Measurements from ENCODE around the gene PCDH12. TPM values are rescaled to one million over a fixed set of nuclear protein-coding genes. Genes with fewer than 3 reads are reported as not detected.

The PCDH12 gene
- total RNA-seq, 1 experiment from 2014 or later = not detected

- no TSS peak for BruUV-seq (replicated peaks)
- peak; percentile 88 for DNase-seq (ENCODE audit: unreplicated experiment)
- TF ChIP-seq CTCF (IDR thresholded peaks at IDR 0.05; ENCODE audit: unreplicated experiment) = no peak
- ChIA-PET POLR2A (interaction anchor here (0.5 to 5.1 kb wide), 11 partner anchors 11 to 274 kb away, joined by 3 to 31 read pairs (median 4); partner anchors contain the start of genes DELE1, HDAC3, RELL2 and RNF14), CTCF (interaction anchor here (0.6 to 4.0 kb wide), 6 partner anchors 12 to 512 kb away, joined by 3 to 32 read pairs (median 4); partner anchors contain the start of gene DELE1)
- no peaks in the 10 kb centered on the region for H3K36me3 Mint-ChIP-seq (ENCODE audit: insufficient read depth, unreplicated experiment)
- H3K9me3 Mint-ChIP-seq (ENCODE audit: unreplicated experiment) = peaks cover 8% of the 10 kb centered on the region
- no peak overlapping the region for H3K27ac Mint-ChIP-seq (ENCODE audit: low read depth, unreplicated experiment)
- no peak overlapping the region for H3K4me3 Mint-ChIP-seq (ENCODE audit: unreplicated experiment)
- intact Hi-C loops (cut with micrococcal nuclease) = no loop called here
- H3K27me3 Mint-ChIP-seq (ENCODE audit: insufficient read depth, unreplicated experiment) = no peaks in the 10 kb centered on the region
- peaks cover 16% of the 10 kb centered on the region for H3K4me1 Mint-ChIP-seq (ENCODE audit: insufficient read depth, unreplicated experiment)
These were observed 47.7 kb downstream of the PCDH12 start for GRCh38 chr5:141910271-141910673.

GRCh38 chr5:141909212-141909611 is 48.8 kb downstream of the PCDH12 start:
- ChIA-PET POLR2A (interaction anchor here (0.6 to 5.1 kb wide), 5 partner anchors 10 to 266 kb away, joined by 3 to 31 read pairs (median 6); partner anchors contain the start of genes DELE1 and RNF14), CTCF (interaction anchor here (0.6 to 4.0 kb wide), 8 partner anchors 13 to 386 kb away, joined by 3 to 32 read pairs (median 3); partner anchors contain the start of gene DELE1)
- H3K36me3 Mint-ChIP-seq (ENCODE audit: insufficient read depth, unreplicated experiment) = no peaks in the 10 kb centered on the region
- no TSS peak for BruUV-seq (replicated peaks)
- TF ChIP-seq CTCF (IDR thresholded peaks at IDR 0.05; ENCODE audit: unreplicated experiment) = no peak
- no peak for DNase-seq (ENCODE audit: unreplicated experiment)
- H3K4me1 Mint-ChIP-seq (ENCODE audit: insufficient read depth, unreplicated experiment) = peaks cover 16% of the 10 kb centered on the region
- peaks cover 8% of the 10 kb centered on the region for H3K9me3 Mint-ChIP-seq (ENCODE audit: unreplicated experiment)
- H3K27me3 Mint-ChIP-seq (ENCODE audit: insufficient read depth, unreplicated experiment) = no peaks in the 10 kb centered on the region
- no peak overlapping the region for H3K27ac Mint-ChIP-seq (ENCODE audit: low read depth, unreplicated experiment)
- intact Hi-C loops (cut with micrococcal nuclease) = no loop called here
- no peak overlapping the region for H3K4me3 Mint-ChIP-seq (ENCODE audit: unreplicated experiment)

- Mint-ChIP-seq H3K4me3 (ENCODE audit: unreplicated experiment) (no peak overlapping the region), H3K36me3 (ENCODE audit: insufficient read depth, unreplicated experiment) (no peaks in the 10 kb centered on the region), H3K27me3 (ENCODE audit: insufficient read depth, unreplicated experiment) (no peaks in the 10 kb centered on the region), H3K9me3 (ENCODE audit: unreplicated experiment) (peaks cover 8% of the 10 kb centered on the region), H3K4me1 (ENCODE audit: insufficient read depth, unreplicated experiment) (peaks cover 16% of the 10 kb centered on the region), H3K27ac (ENCODE audit: low read depth, unreplicated experiment) (no peak overlapping the region)
- peak; percentile 37 for DNase-seq (ENCODE audit: unreplicated experiment)
- TF ChIP-seq CTCF (IDR thresholded peaks at IDR 0.05; ENCODE audit: unreplicated experiment) = no peak
- ChIA-PET CTCF (interaction anchor here (0.6 to 4.0 kb wide), 6 partner anchors 14 to 221 kb away, joined by 3 to 32 read pairs (median 3); partner anchors contain the start of gene DELE1), POLR2A (interaction anchor here (0.6 to 5.1 kb wide), 3 partner anchors 13 to 266 kb away, joined by 3 to 31 read pairs (median 6); partner anchors contain the start of gene DELE1)
- BruUV-seq (replicated peaks) = no TSS peak
- intact Hi-C loops (cut with micrococcal nuclease) = no loop called here
These were observed 49.2 kb downstream of the PCDH12 start for GRCh38 chr5:141908796-141909195.

GRCh38 chr5:141906972-141907371 is 51.0 kb downstream of the PCDH12 start:
- ChIA-PET POLR2A (interaction anchor here (0.7 to 1.5 kb wide), 4 partner anchors 10 to 194 kb away, joined by 3 to 7 read pairs (median 4); partner anchors contain the start of gene DELE1), CTCF (interaction anchor here (0.8 to 4.4 kb wide), 6 partner anchors 17 to 255 kb away, joined by 3 to 41 read pairs (median 6); partner anchors contain the start of genes FCHSD1 and PCDH1)
- no peak for DNase-seq (ENCODE audit: unreplicated experiment)
- peaks cover 16% of the 10 kb centered on the region for H3K4me1 Mint-ChIP-seq (ENCODE audit: insufficient read depth, unreplicated experiment)
- TF ChIP-seq CTCF (IDR thresholded peaks at IDR 0.05; ENCODE audit: unreplicated experiment) = no peak
- peaks cover 8% of the 10 kb centered on the region for H3K9me3 Mint-ChIP-seq (ENCODE audit: unreplicated experiment)
- no peaks in the 10 kb centered on the region for H3K27me3 Mint-ChIP-seq (ENCODE audit: insufficient read depth, unreplicated experiment)
- H3K27ac Mint-ChIP-seq (ENCODE audit: low read depth, unreplicated experiment) = no peak overlapping the region
- BruUV-seq (replicated peaks) = no TSS peak
- no peaks in the 10 kb centered on the region for H3K36me3 Mint-ChIP-seq (ENCODE audit: insufficient read depth, unreplicated experiment)
- intact Hi-C loops (cut with micrococcal nuclease) = no loop called here
- H3K4me3 Mint-ChIP-seq (ENCODE audit: unreplicated experiment) = no peak overlapping the region
